ENCODE data around the gene NAA80.

Gene NAA80

DNA sequence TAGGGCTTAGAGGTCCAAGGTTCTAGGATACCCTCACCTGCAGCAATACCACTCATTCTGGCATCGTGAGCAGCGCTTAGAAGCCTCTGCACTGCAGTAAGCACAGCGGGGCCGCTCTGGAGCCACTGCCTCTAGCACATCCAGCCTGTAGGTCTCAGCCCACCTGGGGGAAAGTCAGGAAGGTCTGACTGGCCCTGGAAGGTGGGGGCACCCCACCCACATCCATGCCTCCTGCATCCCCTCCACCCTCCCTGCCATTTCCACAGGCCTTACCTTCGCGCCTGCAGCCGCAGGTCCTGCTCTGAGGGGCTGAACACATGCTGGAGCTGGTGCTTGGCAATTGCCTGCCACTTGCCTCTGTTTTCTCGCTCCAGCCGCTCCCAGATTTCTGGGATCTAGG is 42.3 kb upstream of the NAA80 start:
- TF ChIP-seq, protein P1, sequence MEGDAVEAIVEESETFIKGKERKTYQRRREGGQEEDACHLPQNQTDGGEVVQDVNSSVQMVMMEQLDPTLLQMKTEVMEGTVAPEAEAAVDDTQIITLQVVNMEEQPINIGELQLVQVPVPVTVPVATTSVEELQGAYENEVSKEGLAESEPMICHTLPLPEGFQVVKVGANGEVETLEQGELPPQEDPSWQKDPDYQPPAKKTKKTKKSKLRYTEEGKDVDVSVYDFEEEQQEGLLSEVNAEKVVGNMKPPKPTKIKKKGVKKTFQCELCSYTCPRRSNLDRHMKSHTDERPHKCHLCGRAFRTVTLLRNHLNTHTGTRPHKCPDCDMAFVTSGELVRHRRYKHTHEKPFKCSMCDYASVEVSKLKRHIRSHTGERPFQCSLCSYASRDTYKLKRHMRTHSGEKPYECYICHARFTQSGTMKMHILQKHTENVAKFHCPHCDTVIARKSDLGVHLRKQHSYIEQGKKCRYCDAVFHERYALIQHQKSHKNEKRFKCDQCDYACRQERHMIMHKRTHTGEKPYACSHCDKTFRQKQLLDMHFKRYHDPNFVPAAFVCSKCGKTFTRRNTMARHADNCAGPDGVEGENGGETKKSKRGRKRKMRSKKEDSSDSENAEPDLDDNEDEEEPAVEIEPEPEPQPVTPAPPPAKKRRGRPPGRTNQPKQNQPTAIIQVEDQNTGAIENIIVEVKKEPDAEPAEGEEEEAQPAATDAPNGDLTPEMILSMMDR (IDR thresholded peaks at IDR 0.05; ENCODE audit: low read depth, low read length), result no peak

GRCh38 chr3:50340448-50341329 is 41.5 kb upstream of the NAA80 start, which contains the start of gene RASSF1:
TSS of gene RASSF1 (minus strand) at chr3:50340836. CDS start at chr3:50340805, 31 bp downstream.
- TF ChIP-seq, protein P1 (IDR thresholded peaks at IDR 0.05; ENCODE audit: low read depth, low read length), result no peak
- no peak for DNase-seq (ENCODE audit: extremely low read depth, low read depth)

More for the DNA sequence above, 42.3 kb upstream of the NAA80 start:
- no peak for DNase-seq (ENCODE audit: extremely low read depth, low read depth)

DNA sequence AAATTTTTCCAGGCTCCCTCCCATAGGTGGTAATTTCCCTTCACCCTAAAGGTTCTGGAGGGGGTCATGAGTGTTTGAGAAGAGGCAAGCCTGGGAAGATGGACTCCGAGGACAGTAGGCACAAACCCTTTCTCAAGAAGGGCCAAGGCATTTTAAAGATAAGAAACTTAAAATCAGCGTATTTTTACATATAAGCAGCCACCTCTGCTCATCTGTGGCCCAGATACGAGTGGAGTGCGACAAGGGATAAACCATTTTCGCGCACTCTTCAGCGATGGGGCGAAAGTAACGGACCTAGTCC is 40.9 kb upstream of the NAA80 start:
- TF ChIP-seq, protein P1 (IDR thresholded peaks at IDR 0.05; ENCODE audit: low read depth, low read length), result no peak
- DNase-seq (ENCODE audit: extremely low read depth, low read depth), result no peak

GRCh38 chr3:50339485-50340146 is 40.4 kb upstream of the NAA80 start:
- DNase-seq (ENCODE audit: extremely low read depth, low read depth), result no peak
- TF ChIP-seq, protein P1 (IDR thresholded peaks at IDR 0.05; ENCODE audit: low read depth, low read length), result no peak

- TF ChIP-seq, protein P1 (IDR thresholded peaks at IDR 0.05; ENCODE audit: low read depth, low read length), result no peak
- DNase-seq (ENCODE audit: extremely low read depth, low read depth), result no peak
These were observed 39.8 kb upstream of the NAA80 start for GRCh38 chr3:50338965-50339364.

GRCh38 chr3:50337175-50337861 is 38.1 kb upstream of the NAA80 start:
- TF ChIP-seq, protein P1 (IDR thresholded peaks at IDR 0.05; ENCODE audit: low read depth, low read length), result no peak
- DNase-seq (ENCODE audit: extremely low read depth, low read depth), result peak; percentile 99
